GM23338 (cell line): ENCODE measurements around the gene FAM114A2. TPM values are rescaled to one million over a fixed set of nuclear protein-coding genes. Genes with fewer than 3 reads are reported as not detected.

Source experiments
- ATAC-seq: fragments of 200-7000 bp; cut with Tn5 transposase; 3 replicates; pipeline ENCODE4 v1.9.1; 2020
- DNase-seq: peaks from one replicate; pipeline ENCODE4 v3.0.0-alpha.2; 2015; ENCODE audit warnings: low spot score
- H2AFZ ChIP-seq: fragments of 200-600 bp; sonication (generic); 2 replicates; pipeline ENCODE4 v1.8.0; 2016; ENCODE audit warnings: antibody characterized with exemption, mild to moderate bottlenecking, moderate library complexity
- H3F3A ChIP-seq: fragments of 200-600 bp; sonication (generic); replicated peaks from 2 replicates; pipeline ENCODE4 v1.8.0; 2017; ENCODE audit warnings: antibody characterized with exemption, mixed run types, low read depth
- H3K27ac ChIP-seq: fragments of 200-600 bp; sonication (generic); 2 replicates; pipeline ENCODE4 v1.6.1; 2016; ENCODE audit warnings: low read depth
- H3K27me3 ChIP-seq: fragments of 200-600 bp; sonication (generic); 2 replicates; pipeline ENCODE4 v1.8.0; 2016; ENCODE audit warnings: mild to moderate bottlenecking, mixed run types, moderate library complexity; ENCODE audit not compliant: insufficient read depth
- H3K36me3 ChIP-seq: fragments of 200-600 bp; sonication (generic); 2 replicates; pipeline ENCODE4 v1.8.0; 2016; ENCODE audit warnings: mild to moderate bottlenecking; ENCODE audit not compliant: insufficient read depth
- H3K4me1 ChIP-seq: fragments of 200-600 bp; sonication (generic); 2 replicates; pipeline ENCODE4 v1.8.0; 2016; ENCODE audit warnings: mild to moderate bottlenecking, moderate library complexity; ENCODE audit not compliant: insufficient read depth
- H3K4me2 ChIP-seq: fragments of 200-600 bp; sonication (generic); 2 replicates; pipeline ENCODE4 v1.7.1; 2017; ENCODE audit warnings: mixed run types
- H3K4me3 ChIP-seq: fragments of 200-600 bp; sonication (generic); 2 replicates; pipeline ENCODE4 v1.6.1; 2016; ENCODE audit warnings: mixed run types
- H3K79me2 ChIP-seq: fragments of 200-600 bp; sonication (generic); replicated peaks from 2 replicates; pipeline ENCODE4 v1.8.0; 2017; ENCODE audit warnings: mild to moderate bottlenecking; ENCODE audit not compliant: insufficient read depth
- H3K9me2 ChIP-seq: fragments of 200-600 bp; sonication (generic); 2 replicates; pipeline ENCODE4 v1.8.0; 2017; ENCODE audit not compliant: insufficient read depth
- H4K20me1 ChIP-seq: fragments of 200-600 bp; sonication (generic); replicated peaks from 2 replicates; pipeline ENCODE4 v1.8.0; 2017; ENCODE audit warnings: mild to moderate bottlenecking; ENCODE audit not compliant: insufficient read depth
- H3K27ac Mint-ChIP-seq: 2 replicates; pipeline ENCODE4 v1.8.0; 2020; ENCODE audit warnings: inconsistent platforms, mild to moderate bottlenecking, moderate library complexity, mixed read lengths
- H3K27me3 Mint-ChIP-seq: 3 replicates; pipeline ENCODE4 v1.8.0; 2022; ENCODE audit warnings: low read depth, mild to moderate bottlenecking, moderate library complexity, mixed read lengths, inconsistent platforms; ENCODE audit not compliant: insufficient read depth, poor library complexity
- H3K36me3 Mint-ChIP-seq: 3 replicates; pipeline ENCODE4 v1.8.0; 2021; ENCODE audit warnings: low read depth, mild to moderate bottlenecking, inconsistent platforms, moderate library complexity, mixed read lengths
- H3K4me1 Mint-ChIP-seq: 3 replicates; pipeline ENCODE4 v1.8.0; 2020; ENCODE audit warnings: mild to moderate bottlenecking, inconsistent platforms, mixed read lengths
- H3K4me3 Mint-ChIP-seq: 3 replicates; pipeline ENCODE4 v1.8.0; 2021; ENCODE audit warnings: moderate library complexity, mild to moderate bottlenecking, inconsistent platforms, mixed read lengths
- H3K9me3 Mint-ChIP-seq: 3 replicates; pipeline ENCODE4 v1.8.0; 2020; ENCODE audit warnings: moderate library complexity, mild to moderate bottlenecking, inconsistent platforms, mixed read lengths
- CREB1 ChIP-seq: fragments of 250-450 bp; sonication (Bioruptor Pico); IDR thresholded peaks from 2 replicates; pipeline ENCODE4 v1.5.0; 2020; ENCODE audit warnings: low read depth, mild to moderate bottlenecking, moderate library complexity
- NANOG ChIP-seq: IDR thresholded peaks from 2 replicates; pipeline ENCODE4 v1.6.1; 2016; ENCODE audit warnings: antibody characterized with exemption, borderline replicate concordance
- POLR2AphosphoS5 ChIP-seq: IDR thresholded peaks from 2 replicates; pipeline ENCODE4 v1.6.1; 2016; ENCODE audit warnings: antibody characterized with exemption, low read depth
- ZNF114 ChIP-seq: fragments of 250-450 bp; sonication (Bioruptor Pico); IDR thresholded peaks from 2 replicates; pipeline ENCODE4 v1.5.0; 2020; ENCODE audit warnings: mild to moderate bottlenecking, moderate library complexity
- polyA plus RNA-seq: library from polyadenylated mRNA; unstranded; fragments of >200 nt; fragmentation: Nextera tagmentation; extraction: Ambion mirVana; gene quantifications from 2 replicates; pipeline ENCODE4 v1.2.1, GENCODE V29; 2016
- total RNA-seq: library from RNA; depleted of rRNA; stranded (reverse); fragments of >200 nt; shearing (Covaris generic); gene quantifications from 2 replicates; pipeline ENCODE4 v1.2.3, GENCODE V29; 2014
- TF ChIP-seq, protein P1 (sequence below), 2 experiments: fragments of 200-600 bp in 1 of 2; sonication (generic) in 1 of 2; conservative IDR thresholded peaks; 2 replicates each; pipeline versions ENCODE4 v1.5.1 to v1.6.1; 2016 to 2017; ENCODE audit warnings: antibody characterized with exemption in 2 of 2, low read depth in 2 of 2, mild to moderate bottlenecking in 2 of 2, moderate library complexity in 1 of 2
- TF ChIP-seq, protein P2 (sequence below): IDR thresholded peaks from one replicate; pipeline ENCODE4 v1.6.1; 2018; ENCODE audit warnings: antibody characterized with exemption; ENCODE audit not compliant: unreplicated experiment
- TF ChIP-seq, protein P3 (sequence below): IDR thresholded peaks from 2 replicates; pipeline ENCODE4 v1.6.1; 2016; ENCODE audit warnings: antibody characterized with exemption

The FAM114A2 gene
- total and polyA plus RNA-seq, 2 experiments from 2014 or later: 4.9 to 5.8 TPM

DNA sequence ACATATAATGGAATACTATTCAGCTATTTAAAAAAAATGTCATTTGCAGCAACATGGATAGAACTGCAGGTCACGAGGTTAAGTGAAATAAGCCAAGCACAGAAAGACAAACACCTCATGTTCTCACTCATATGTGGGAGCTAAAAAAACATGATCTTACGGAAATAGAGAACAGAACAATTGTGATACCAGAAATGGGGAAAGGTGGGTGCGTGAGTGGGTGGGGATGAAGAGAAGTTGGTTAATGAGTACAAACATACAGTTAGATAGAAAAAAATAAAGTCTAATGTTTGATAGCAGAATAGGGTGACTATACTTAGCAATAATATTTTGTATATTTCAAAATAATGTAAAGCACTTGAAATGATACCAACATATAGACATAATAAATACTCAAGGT lies 38.7 kb downstream of the FAM114A2 start:
- no peaks in the 10 kb centered on the region; the same call in 2 of the 3 replicates for H3K36me3 Mint-ChIP-seq
- H2AFZ ChIP-seq: no peak overlapping the region

DNA sequence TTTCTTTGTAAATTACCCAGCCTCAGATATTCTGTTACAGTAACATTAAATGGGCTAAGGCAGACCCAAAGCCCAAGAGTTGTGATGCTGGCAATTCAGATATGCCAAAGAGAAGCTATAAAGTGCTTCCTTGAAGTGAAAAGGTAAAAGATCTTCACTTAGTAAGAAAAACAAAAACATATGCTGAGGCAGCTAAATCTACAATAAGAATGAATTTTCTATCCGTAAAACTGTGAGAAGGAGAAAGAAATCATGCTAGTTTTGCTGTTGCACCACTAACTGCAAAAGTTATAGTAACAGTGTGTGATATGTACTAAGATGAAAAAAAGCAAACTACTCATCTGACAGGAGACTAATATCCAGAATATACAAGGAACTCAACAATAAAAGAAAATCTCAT lies 39.9 kb downstream of the FAM114A2 start:
- H3K9me2 ChIP-seq: no peaks in the 10 kb centered on the region
- H3K27ac ChIP-seq: no peak overlapping the region
- H3K4me3 ChIP-seq: no peak overlapping the region
- DNase-seq (no peak), ATAC-seq (no peak)
- H3F3A ChIP-seq: no peaks in the 10 kb centered on the region
- no peaks in the 10 kb centered on the region for H3K4me1 Mint-ChIP-seq
- no peaks in the 10 kb centered on the region; the same call in 2 of the 3 replicates for H3K36me3 Mint-ChIP-seq
- no peaks in the 10 kb centered on the region for H3K27me3 ChIP-seq
- no peak overlapping the region for H3K4me3 Mint-ChIP-seq
- no peaks in the 10 kb centered on the region for H3K36me3 ChIP-seq
- no peak overlapping the region for H3K27ac Mint-ChIP-seq
- no peak overlapping the region for H2AFZ ChIP-seq
- no peaks in the 10 kb centered on the region; the same call in 2 of the 3 replicates for H3K9me3 Mint-ChIP-seq
- H3K4me1 ChIP-seq: no peaks in the 10 kb centered on the region
- no peak overlapping the region for H3K4me2 ChIP-seq
- H3K27me3 Mint-ChIP-seq: peaks cover 3% of the 10 kb centered on the region
- no peaks in the 10 kb centered on the region for H3K79me2 ChIP-seq
- H4K20me1 ChIP-seq: no peaks in the 10 kb centered on the region
- TF ChIP-seq, protein P1, sequence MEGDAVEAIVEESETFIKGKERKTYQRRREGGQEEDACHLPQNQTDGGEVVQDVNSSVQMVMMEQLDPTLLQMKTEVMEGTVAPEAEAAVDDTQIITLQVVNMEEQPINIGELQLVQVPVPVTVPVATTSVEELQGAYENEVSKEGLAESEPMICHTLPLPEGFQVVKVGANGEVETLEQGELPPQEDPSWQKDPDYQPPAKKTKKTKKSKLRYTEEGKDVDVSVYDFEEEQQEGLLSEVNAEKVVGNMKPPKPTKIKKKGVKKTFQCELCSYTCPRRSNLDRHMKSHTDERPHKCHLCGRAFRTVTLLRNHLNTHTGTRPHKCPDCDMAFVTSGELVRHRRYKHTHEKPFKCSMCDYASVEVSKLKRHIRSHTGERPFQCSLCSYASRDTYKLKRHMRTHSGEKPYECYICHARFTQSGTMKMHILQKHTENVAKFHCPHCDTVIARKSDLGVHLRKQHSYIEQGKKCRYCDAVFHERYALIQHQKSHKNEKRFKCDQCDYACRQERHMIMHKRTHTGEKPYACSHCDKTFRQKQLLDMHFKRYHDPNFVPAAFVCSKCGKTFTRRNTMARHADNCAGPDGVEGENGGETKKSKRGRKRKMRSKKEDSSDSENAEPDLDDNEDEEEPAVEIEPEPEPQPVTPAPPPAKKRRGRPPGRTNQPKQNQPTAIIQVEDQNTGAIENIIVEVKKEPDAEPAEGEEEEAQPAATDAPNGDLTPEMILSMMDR (conservative IDR thresholded peaks at IDR 0.05; ENCODE audit: low read depth in 2 of 2): no peak
- no peak for TF ChIP-seq NANOG
- TF ChIP-seq ZNF114 (CRISPR knock-in tag): no peak

More for the DNA sequence above, 38.7 kb downstream of the FAM114A2 start:
- H3K27ac ChIP-seq: no peak overlapping the region
- Mint-ChIP-seq H3K4me3 (no peak overlapping the region), H3K27ac (no peak overlapping the region), H3K27me3 (peaks cover 3% of the 10 kb centered on the region), H3K9me3 (no peaks in the 10 kb centered on the region; the same call in 2 of the 3 replicates), H3K4me1 (no peaks in the 10 kb centered on the region)
- no peak overlapping the region for H3K4me3 ChIP-seq
- no peaks in the 10 kb centered on the region for H4K20me1 ChIP-seq
- H3K36me3 ChIP-seq: no peaks in the 10 kb centered on the region
- DNase-seq (no peak), ATAC-seq (no peak)
- no peaks in the 10 kb centered on the region for H3K27me3 ChIP-seq
- no peaks in the 10 kb centered on the region for H3K4me1 ChIP-seq
- no peak overlapping the region for H3K4me2 ChIP-seq
- no peaks in the 10 kb centered on the region for H3K79me2 ChIP-seq
- H3F3A ChIP-seq: no peaks in the 10 kb centered on the region
- H3K9me2 ChIP-seq: no peaks in the 10 kb centered on the region
- TF ChIP-seq, protein P2, sequence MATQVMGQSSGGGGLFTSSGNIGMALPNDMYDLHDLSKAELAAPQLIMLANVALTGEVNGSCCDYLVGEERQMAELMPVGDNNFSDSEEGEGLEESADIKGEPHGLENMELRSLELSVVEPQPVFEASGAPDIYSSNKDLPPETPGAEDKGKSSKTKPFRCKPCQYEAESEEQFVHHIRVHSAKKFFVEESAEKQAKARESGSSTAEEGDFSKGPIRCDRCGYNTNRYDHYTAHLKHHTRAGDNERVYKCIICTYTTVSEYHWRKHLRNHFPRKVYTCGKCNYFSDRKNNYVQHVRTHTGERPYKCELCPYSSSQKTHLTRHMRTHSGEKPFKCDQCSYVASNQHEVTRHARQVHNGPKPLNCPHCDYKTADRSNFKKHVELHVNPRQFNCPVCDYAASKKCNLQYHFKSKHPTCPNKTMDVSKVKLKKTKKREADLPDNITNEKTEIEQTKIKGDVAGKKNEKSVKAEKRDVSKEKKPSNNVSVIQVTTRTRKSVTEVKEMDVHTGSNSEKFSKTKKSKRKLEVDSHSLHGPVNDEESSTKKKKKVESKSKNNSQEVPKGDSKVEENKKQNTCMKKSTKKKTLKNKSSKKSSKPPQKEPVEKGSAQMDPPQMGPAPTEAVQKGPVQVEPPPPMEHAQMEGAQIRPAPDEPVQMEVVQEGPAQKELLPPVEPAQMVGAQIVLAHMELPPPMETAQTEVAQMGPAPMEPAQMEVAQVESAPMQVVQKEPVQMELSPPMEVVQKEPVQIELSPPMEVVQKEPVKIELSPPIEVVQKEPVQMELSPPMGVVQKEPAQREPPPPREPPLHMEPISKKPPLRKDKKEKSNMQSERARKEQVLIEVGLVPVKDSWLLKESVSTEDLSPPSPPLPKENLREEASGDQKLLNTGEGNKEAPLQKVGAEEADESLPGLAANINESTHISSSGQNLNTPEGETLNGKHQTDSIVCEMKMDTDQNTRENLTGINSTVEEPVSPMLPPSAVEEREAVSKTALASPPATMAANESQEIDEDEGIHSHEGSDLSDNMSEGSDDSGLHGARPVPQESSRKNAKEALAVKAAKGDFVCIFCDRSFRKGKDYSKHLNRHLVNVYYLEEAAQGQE: no peak
- TF ChIP-seq CREB1: no peak
- TF ChIP-seq, protein P3, sequence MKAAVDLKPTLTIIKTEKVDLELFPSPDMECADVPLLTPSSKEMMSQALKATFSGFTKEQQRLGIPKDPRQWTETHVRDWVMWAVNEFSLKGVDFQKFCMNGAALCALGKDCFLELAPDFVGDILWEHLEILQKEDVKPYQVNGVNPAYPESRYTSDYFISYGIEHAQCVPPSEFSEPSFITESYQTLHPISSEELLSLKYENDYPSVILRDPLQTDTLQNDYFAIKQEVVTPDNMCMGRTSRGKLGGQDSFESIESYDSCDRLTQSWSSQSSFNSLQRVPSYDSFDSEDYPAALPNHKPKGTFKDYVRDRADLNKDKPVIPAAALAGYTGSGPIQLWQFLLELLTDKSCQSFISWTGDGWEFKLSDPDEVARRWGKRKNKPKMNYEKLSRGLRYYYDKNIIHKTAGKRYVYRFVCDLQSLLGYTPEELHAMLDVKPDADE: no peak
- TF ChIP-seq, protein P1 (conservative IDR thresholded peaks at IDR 0.05; ENCODE audit: low read depth in 2 of 2): no peak
- TF ChIP-seq ZNF114 (CRISPR knock-in tag): no peak
- TF ChIP-seq POLR2AphosphoS5: no peak
